Measurements from ENCODE around the gene YBX3.

YBX3 gene

DNA sequence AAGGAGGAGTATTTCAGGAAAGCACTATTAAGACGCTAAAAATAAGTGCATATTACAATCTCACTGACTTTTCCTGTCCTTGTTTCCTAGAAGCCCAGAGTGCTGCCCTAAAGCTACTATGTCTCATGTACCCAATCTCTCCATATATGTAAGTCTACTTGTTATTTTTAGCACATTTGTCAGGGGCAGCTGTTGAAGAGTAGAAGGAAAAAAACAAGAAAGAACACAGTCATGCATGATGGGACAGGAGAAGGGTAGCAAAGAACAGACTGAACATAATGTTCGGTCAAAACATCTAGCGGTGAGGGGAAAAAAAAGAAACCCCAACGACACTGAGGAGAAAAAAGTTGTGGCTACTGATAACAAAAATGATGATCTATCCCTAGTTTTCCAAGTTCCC lies 14.3 kb downstream of the YBX3 start:
- Histone ChIP-seq H3K27me3 (no peaks in the 10 kb centered on the region), H3K27ac (no peak overlapping the region), H3K4me3 (ENCODE audit: low read depth in 1 of 2, low read length in 1 of 2) (no peak overlapping the region), H3K9me3 (no peaks in the 10 kb centered on the region), H3K4me1 (ENCODE audit: control insufficient read depth in 1 of 2, insufficient read depth in 1 of 2, low read depth in 1 of 2, low read length in 1 of 2) (no peaks in the 10 kb centered on the region), H3K36me3 (no peaks in the 10 kb centered on the region)
- TF ChIP-seq, protein P1, sequence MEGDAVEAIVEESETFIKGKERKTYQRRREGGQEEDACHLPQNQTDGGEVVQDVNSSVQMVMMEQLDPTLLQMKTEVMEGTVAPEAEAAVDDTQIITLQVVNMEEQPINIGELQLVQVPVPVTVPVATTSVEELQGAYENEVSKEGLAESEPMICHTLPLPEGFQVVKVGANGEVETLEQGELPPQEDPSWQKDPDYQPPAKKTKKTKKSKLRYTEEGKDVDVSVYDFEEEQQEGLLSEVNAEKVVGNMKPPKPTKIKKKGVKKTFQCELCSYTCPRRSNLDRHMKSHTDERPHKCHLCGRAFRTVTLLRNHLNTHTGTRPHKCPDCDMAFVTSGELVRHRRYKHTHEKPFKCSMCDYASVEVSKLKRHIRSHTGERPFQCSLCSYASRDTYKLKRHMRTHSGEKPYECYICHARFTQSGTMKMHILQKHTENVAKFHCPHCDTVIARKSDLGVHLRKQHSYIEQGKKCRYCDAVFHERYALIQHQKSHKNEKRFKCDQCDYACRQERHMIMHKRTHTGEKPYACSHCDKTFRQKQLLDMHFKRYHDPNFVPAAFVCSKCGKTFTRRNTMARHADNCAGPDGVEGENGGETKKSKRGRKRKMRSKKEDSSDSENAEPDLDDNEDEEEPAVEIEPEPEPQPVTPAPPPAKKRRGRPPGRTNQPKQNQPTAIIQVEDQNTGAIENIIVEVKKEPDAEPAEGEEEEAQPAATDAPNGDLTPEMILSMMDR (IDR thresholded peaks at IDR 0.05) = no peak

DNA sequence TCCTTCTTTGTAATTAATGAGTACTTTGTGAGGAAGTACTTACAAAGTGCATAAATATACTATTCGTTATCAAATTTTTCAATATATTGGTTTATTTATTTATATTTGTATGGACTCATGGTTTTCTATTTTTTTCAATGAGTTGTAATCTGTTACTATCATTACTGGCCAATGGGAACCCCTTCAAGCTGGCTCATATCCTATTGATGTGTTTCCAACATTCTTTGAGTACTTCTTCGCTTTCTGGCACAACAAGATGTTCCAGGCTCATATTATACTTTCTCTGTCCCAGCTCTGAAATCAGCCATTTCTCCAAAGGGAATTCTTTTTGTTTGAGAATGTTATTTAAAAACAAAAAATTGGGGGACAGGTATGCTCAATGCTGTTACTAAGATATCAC lies 17.5 kb downstream of the YBX3 start:
- Histone ChIP-seq H3K27me3 (no peaks in the 10 kb centered on the region), H3K36me3 (no peaks in the 10 kb centered on the region), H3K27ac (no peak overlapping the region), H3K4me3 (ENCODE audit: low read depth in 1 of 2, low read length in 1 of 2) (no peak overlapping the region), H3K9me3 (no peaks in the 10 kb centered on the region), H3K4me1 (ENCODE audit: control insufficient read depth in 1 of 2, insufficient read depth in 1 of 2, low read depth in 1 of 2, low read length in 1 of 2) (no peaks in the 10 kb centered on the region)
- TF ChIP-seq, protein P1 (IDR thresholded peaks at IDR 0.05) = no peak

DNA sequence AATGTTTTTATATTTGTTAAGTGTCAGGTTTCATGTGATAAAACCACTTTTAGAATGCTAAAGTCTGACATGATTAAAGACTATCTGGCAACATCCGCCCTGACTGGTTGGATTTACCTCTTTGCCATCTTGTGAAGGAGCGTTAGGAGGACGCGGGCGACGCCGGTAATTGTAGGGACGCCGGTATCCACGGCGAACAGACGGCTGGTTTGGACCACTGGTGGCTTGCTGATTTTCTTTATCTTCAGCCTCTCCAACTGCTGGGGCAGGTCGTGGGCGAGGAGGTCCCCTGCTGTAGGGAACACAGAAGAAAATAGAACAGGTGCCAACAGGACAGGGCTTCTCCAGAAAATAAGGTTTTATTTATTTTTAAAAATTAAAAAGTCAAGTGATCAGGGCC lies 21.3 kb downstream of the YBX3 start:
- Histone ChIP-seq H3K27ac (no peak overlapping the region), H3K4me1 (ENCODE audit: control insufficient read depth in 1 of 2, insufficient read depth in 1 of 2, low read depth in 1 of 2, low read length in 1 of 2) (no peaks in the 10 kb centered on the region), H3K9me3 (no peaks in the 10 kb centered on the region), H3K36me3 (no peaks in the 10 kb centered on the region), H3K4me3 (ENCODE audit: low read depth in 1 of 2, low read length in 1 of 2) (no peak overlapping the region), H3K27me3 (no peaks in the 10 kb centered on the region)
- TF ChIP-seq, protein P1 (IDR thresholded peaks at IDR 0.05) = no peak

DNA sequence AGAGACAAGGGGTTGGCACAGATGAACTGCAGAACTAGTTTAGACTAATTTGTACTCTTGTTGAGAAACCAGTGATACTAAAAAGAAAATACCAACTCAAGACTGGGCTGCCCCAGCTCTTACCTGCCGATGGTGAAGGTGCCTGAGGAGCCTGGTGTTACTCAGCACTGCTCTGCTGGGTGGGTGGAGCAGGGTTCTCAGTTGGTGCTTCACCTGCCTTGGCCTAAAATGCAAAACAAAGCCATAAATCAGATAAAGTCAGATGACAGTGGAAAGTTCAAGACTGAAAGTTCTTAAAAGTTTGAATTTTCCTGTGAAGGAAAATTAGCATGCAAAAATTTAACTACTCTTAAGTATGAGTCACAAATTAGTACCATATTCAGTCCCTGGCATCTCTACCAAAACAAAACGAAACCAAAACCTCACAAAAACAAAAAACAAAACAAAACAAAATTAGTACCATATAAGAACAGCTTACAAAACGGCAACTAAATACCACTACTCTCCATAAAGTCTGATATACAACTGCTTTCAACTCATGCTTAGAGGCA lies 21.9 kb downstream of the YBX3 start:
- no peak overlapping the region for H3K27ac ChIP-seq
- H3K27me3 ChIP-seq = no peaks in the 10 kb centered on the region
- H3K36me3 ChIP-seq = no peaks in the 10 kb centered on the region

DNA sequence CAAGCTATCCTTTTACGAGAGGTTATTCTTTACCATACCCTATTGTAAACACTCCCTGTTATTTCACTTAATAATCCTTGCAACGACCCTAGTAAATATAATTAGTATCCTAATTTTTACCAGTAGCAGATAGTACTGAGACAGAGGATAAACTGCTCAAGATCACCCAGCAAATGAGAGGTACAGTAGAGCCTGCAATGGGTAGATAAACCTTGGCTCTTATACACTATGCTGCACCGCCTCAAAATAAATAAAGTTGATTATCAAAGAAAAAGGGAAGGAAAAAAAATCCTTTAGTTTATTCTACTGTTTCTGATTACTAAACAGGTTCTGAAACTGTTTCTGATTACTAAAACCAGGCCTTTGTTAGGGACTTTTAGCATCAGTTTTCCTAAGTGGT lies 22.5 kb downstream of the YBX3 start:
- Histone ChIP-seq H3K4me1 (ENCODE audit: control insufficient read depth in 1 of 2, insufficient read depth in 1 of 2, low read depth in 1 of 2, low read length in 1 of 2) (no peaks in the 10 kb centered on the region), H3K9me3 (no peaks in the 10 kb centered on the region), H3K27me3 (no peaks in the 10 kb centered on the region), H3K36me3 (no peaks in the 10 kb centered on the region), H3K4me3 (ENCODE audit: low read depth in 1 of 2, low read length in 1 of 2) (no peak overlapping the region), H3K27ac (no peak overlapping the region)
- TF ChIP-seq, protein P1 (IDR thresholded peaks at IDR 0.05) = no peak

More for the DNA sequence above, 21.9 kb downstream of the YBX3 start:
- TF ChIP-seq, protein P1 (IDR thresholded peaks at IDR 0.05) = no peak
- H3K4me3 ChIP-seq (ENCODE audit: low read depth in 1 of 2, low read length in 1 of 2) = no peak overlapping the region
- H3K4me1 ChIP-seq (ENCODE audit: control insufficient read depth in 1 of 2, insufficient read depth in 1 of 2, low read depth in 1 of 2, low read length in 1 of 2) = no peaks in the 10 kb centered on the region
- no peaks in the 10 kb centered on the region for H3K9me3 ChIP-seq

DNA sequence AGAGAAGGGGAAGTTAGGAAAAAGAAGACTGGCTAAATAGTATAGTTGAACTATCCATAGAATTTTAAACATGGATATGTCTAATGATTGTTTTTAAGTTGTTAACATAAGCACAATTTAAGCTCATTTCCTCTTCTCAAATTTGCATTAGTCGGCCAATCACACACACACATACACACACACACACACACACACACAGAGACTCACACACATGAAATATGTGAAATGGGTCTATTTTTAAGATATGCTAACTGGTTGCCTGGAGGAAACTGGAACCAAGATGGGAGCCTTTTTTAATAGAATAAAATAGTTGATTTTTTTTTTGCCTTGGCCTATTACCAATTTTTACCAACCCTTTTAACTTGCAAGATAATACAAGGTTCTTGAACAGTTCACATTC lies 25.3 kb downstream of the YBX3 start:
- no peaks in the 10 kb centered on the region for H3K27me3 ChIP-seq
- H3K9me3 ChIP-seq = no peaks in the 10 kb centered on the region
- no peak overlapping the region for H3K27ac ChIP-seq
- H3K4me3 ChIP-seq (ENCODE audit: low read depth in 1 of 2, low read length in 1 of 2) = no peak overlapping the region
- TF ChIP-seq, protein P1 (IDR thresholded peaks at IDR 0.05) = no peak
- H3K36me3 ChIP-seq = no peaks in the 10 kb centered on the region
- H3K4me1 ChIP-seq (ENCODE audit: control insufficient read depth in 1 of 2, insufficient read depth in 1 of 2, low read depth in 1 of 2, low read length in 1 of 2) = no peaks in the 10 kb centered on the region
